NT2/D1 (cell line): ENCODE results near the gene LIPC.

Source experiments
- DNase-seq: peaks from one replicate; pipeline ENCODE4 v3.0.0-alpha.2; 2011; ENCODE audit warnings: low read depth, low spot score
- H3K27me3 ChIP-seq: 2 replicates; pipeline ENCODE4 v1.6.0; 2011; ENCODE audit warnings: mild to moderate bottlenecking; ENCODE audit not compliant: insufficient read length, insufficient read depth
- H3K36me3 ChIP-seq: 2 replicates; pipeline ENCODE4 v1.6.1; 2011; ENCODE audit warnings: mild to moderate bottlenecking, low read length, mixed read lengths; ENCODE audit not compliant: insufficient read depth, insufficient read length
- H3K4me1 ChIP-seq: 2 replicates; pipeline ENCODE4 v1.5.1; 2011; ENCODE audit not compliant: insufficient read depth, insufficient read length
- H3K4me3 ChIP-seq: 2 replicates; pipeline ENCODE4 v1.5.1; 2011; ENCODE audit warnings: low read depth; ENCODE audit not compliant: insufficient read length
- H3K9ac ChIP-seq: 2 replicates; pipeline ENCODE4 v1.6.0; 2011; ENCODE audit warnings: low read depth; ENCODE audit not compliant: insufficient read length
- H3K9me3 ChIP-seq: 2 replicates; pipeline ENCODE4 v1.5.1; 2011; ENCODE audit warnings: mild to moderate bottlenecking, low read length; ENCODE audit not compliant: insufficient read depth
- SUZ12 ChIP-seq: IDR thresholded peaks from 2 replicates; pipeline ENCODE4 v1.6.1; 2011; ENCODE audit not compliant: insufficient read length, insufficient read depth; ENCODE audit errors: extremely low read depth
- YY1 ChIP-seq: IDR thresholded peaks from 2 replicates; pipeline ENCODE4 v1.6.1; 2011; ENCODE audit not compliant: insufficient read length, insufficient read depth
- ZNF274 ChIP-seq: IDR thresholded peaks from 2 replicates; pipeline ENCODE4 v1.6.1; 2011; ENCODE audit warnings: mild to moderate bottlenecking, low read depth, low read length

LIPC gene

GRCh38 chr15:58575045-58575786, 143.4 kb downstream of the LIPC start:
- H3K9me3 ChIP-seq = 0 out of 2 replicates have a peak, but pooled peaks cover 2% of the 10 kb centered on the region
- no peak overlapping the region for H3K4me3 ChIP-seq
- H3K9ac ChIP-seq = no peak overlapping the region
- DNase-seq = no peak
- no peaks in the 10 kb centered on the region for H3K36me3 ChIP-seq
- TF ChIP-seq YY1 (no peak), ZNF274 (no peak), SUZ12 (no peak)
- no peaks in the 10 kb centered on the region for H3K27me3 ChIP-seq
- H3K4me1 ChIP-seq = no peaks in the 10 kb centered on the region

DNA sequence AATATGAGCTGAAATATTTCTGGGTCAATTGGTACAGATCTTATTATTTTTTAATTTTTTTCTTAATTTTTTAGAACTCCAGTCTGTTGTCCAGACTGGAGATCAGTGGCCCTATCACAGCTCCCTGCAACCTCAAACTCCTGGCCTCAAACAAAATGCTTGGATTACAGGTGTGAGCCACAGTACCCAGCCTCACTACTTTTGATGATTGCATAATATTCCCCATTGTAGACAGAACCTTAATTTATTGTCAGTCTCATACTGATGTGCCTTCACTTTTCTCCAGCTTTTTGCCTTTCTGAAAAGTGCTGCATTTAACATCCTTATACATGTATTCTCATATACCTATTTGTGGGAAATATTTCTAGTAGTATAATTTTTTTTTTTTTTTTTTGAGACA, 144.9 kb downstream of the LIPC start:
- Histone ChIP-seq H3K4me3 (no peak overlapping the region), H3K9me3 (0 out of 2 replicates have a peak, but pooled peaks cover 2% of the 10 kb centered on the region), H3K36me3 (no peaks in the 10 kb centered on the region), H3K4me1 (no peaks in the 10 kb centered on the region), H3K9ac (no peak overlapping the region), H3K27me3 (no peaks in the 10 kb centered on the region)
- TF ChIP-seq SUZ12 (no peak), ZNF274 (no peak), YY1 (no peak)
- DNase-seq = no peak

GRCh38 chr15:58582160-58582559, 150.4 kb downstream of the LIPC start:
- DNase-seq = no peak
- no peak overlapping the region for H3K9ac ChIP-seq
- no peaks in the 10 kb centered on the region for H3K4me1 ChIP-seq
- no peak for TF ChIP-seq ZNF274
- no peak for TF ChIP-seq SUZ12
- TF ChIP-seq YY1 = no peak
- peaks cover 8% of the 10 kb centered on the region; the same call in 1 of the 2 replicates for H3K9me3 ChIP-seq
- H3K27me3 ChIP-seq = no peaks in the 10 kb centered on the region
- H3K36me3 ChIP-seq = no peaks in the 10 kb centered on the region
- no peak overlapping the region for H3K4me3 ChIP-seq

DNA sequence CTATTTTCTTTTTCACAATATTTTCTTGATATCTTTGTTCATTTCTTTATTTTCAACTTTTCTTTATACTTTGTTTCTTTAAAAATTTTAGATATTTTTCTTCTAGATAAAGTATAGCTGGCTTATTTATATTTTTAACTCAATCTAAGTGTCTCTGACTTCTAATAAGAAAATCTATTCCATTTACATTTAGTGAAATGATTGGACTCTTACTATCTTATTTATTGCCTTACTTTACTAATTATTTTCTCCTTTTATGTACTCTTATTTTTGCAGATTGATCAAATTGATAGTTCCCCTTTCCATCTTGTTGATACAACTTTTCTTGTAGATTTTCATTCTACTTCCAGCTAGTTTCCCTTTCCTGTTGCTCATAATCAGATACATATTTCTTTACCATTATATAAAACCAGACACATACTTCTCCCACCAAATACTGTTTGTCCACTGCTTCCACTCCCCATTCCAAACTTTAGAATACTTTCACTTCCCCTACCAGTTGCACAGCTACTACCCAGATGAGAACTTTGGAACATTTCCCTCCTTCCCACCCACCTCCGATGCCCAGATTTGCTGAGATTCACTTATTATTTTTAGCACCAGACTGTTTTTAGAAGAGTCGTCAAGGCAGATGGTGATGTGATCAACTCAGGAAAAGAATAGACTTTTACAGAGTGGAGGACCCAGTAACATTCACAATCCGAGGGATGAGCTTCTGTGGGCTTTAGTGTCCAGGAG, 151.5 kb downstream of the LIPC start:
- Histone ChIP-seq H3K36me3 (no peaks in the 10 kb centered on the region), H3K27me3 (no peaks in the 10 kb centered on the region), H3K4me3 (no peak overlapping the region), H3K9me3 (peaks cover 8% of the 10 kb centered on the region; the same call in 1 of the 2 replicates), H3K4me1 (no peaks in the 10 kb centered on the region), H3K9ac (no peak overlapping the region)
- TF ChIP-seq ZNF274 (no peak), YY1 (no peak), SUZ12 (no peak)
- no peak for DNase-seq

DNA sequence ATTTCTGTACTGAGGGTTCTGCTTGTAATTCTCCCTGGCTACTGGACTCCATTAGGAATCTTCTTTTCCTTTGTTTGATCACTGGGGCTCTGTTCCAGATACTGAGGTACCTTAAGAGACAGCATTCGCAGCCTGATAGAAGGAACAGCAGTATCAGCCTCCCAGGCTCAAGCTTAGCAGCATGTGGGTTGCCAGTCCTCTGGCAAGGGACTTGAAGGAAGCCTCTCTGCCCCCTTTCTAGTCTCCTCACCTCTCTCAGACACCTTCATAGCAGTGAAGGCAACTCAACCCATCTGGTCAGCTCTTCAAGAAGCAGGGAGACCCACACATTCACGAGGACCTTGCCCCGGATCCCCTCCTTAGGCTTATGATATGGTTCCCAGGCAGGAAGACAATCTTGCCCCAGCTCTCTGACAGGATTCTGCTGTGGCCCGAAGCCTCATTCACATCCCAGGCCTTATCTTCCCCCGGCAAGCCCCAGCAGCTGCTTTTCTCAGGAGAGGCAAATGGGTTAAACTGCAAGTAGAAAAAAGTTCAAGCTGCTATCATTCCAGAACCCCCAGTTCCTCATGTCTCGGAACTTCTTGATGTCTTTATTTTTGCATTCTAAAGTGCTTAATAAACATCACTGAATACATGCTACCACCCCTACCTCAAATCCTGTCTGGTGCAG, 153.1 kb downstream of the LIPC start:
- no peak for TF ChIP-seq YY1
- TF ChIP-seq SUZ12 = no peak
- no peak for TF ChIP-seq ZNF274
- Histone ChIP-seq H3K4me1 (no peaks in the 10 kb centered on the region), H3K9ac (no peak overlapping the region)

DNA sequence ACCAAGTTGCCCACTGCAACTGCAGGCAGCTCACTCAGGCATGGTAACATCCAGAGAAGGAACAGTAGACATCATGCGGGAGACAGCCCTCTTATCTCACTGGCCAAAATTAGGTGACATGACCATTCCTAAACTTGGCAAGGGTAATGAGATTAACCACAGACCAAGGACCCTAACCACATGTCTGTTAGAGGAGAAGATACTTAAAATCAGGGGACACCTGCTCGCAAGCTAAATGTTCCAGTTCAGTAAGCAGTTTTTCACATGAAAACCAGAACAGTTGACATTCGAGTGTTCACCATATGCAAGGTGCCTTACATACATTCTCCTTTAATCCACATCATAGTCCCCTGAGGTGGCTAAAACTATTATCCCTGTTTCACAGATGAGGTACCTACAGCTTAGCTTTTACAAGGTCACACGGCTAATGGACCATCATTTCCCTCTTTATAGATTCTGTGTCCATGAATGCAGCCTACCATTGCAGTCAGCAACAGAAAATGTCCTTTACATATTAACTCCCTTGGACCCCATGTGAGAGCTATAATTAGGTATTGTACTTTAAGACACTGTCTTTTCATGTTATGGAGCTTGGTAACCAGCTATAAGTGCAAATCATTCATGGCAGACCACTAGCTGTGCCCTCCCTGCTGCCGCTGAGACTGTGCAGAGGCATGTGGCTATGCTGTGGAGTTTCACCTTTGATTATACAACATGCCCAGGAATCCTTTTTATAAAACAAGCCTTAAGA, 154.1 kb downstream of the LIPC start:
- no peak for DNase-seq
- no peak for TF ChIP-seq YY1
- no peak for TF ChIP-seq ZNF274
- TF ChIP-seq SUZ12 = no peak
- Histone ChIP-seq H3K27me3 (no peaks in the 10 kb centered on the region), H3K4me3 (no peak overlapping the region), H3K4me1 (no peaks in the 10 kb centered on the region), H3K9ac (no peak overlapping the region), H3K36me3 (no peaks in the 10 kb centered on the region), H3K9me3 (peaks cover 8% of the 10 kb centered on the region; the same call in 1 of the 2 replicates)

More for the DNA sequence above, 153.1 kb downstream of the LIPC start:
- no peak for DNase-seq
- Histone ChIP-seq H3K9me3 (peaks cover 8% of the 10 kb centered on the region; the same call in 1 of the 2 replicates), H3K27me3 (no peaks in the 10 kb centered on the region), H3K4me3 (no peak overlapping the region), H3K36me3 (no peaks in the 10 kb centered on the region)

- no peaks in the 10 kb centered on the region for H3K36me3 ChIP-seq
- TF ChIP-seq SUZ12 (no peak), ZNF274 (no peak), YY1 (no peak)
- H3K4me3 ChIP-seq = no peak overlapping the region
These were observed 155.7 kb downstream of the LIPC start for GRCh38 chr15:58587486-58587885.

More at GRCh38 chr15:58587486-58587885, 155.7 kb downstream of the LIPC start:
- Histone ChIP-seq H3K9me3 (peaks cover 6% of the 10 kb centered on the region; the same call in 1 of the 2 replicates), H3K27me3 (no peaks in the 10 kb centered on the region), H3K4me1 (no peaks in the 10 kb centered on the region), H3K9ac (no peak overlapping the region)
- no peak for DNase-seq
